GM19397 (cell line): ENCODE results near the gene ZNF425.
"Not testable (repeated sequence)": the region's sequence is repeated elsewhere in the genome, so short reads cannot be mapped to it uniquely, and the experiment has no call there.

Experiments used
- ATAC-seq: cut with Tn5 transposase; IDR thresholded peaks from one replicate; pipeline ENCODE4 v1.9.1; 2021; ENCODE audit warnings: mild to moderate bottlenecking, moderate library complexity; ENCODE audit not compliant: unreplicated experiment

ZNF425 gene

GRCh38 chr7:149125863-149126661 is at the start of gene ZNF425:
TSS of gene ZNF425 (minus strand) at chr7:149126324. CDS start at chr7:149126213, 111 bp downstream.
- peak; percentile 82 for ATAC-seq

DNA sequence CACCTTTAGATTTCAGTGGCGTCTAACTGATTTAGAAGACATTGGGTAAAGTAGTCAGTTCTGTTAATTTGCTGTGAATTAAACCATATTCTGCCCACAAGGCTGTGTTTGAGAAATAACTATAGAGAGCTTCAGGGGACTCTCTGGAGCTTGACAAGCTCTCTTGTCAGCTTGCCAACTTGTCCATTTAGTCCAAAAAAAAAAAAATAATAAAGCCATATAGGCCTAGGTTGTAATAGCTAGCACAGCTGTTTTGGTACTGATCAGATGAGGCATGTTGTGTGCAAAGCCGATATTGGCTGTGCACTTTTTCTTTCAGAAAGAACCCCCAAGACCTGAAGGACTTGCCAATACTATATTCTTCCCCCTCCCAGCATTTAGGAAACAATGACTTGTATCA is 49.0 kb upstream of the ZNF425 start:
- ATAC-seq: no peak

- ATAC-seq: no peak
Measured at GRCh38 chr7:149172534-149172920, 46.4 kb upstream of the ZNF425 start.

DNA sequence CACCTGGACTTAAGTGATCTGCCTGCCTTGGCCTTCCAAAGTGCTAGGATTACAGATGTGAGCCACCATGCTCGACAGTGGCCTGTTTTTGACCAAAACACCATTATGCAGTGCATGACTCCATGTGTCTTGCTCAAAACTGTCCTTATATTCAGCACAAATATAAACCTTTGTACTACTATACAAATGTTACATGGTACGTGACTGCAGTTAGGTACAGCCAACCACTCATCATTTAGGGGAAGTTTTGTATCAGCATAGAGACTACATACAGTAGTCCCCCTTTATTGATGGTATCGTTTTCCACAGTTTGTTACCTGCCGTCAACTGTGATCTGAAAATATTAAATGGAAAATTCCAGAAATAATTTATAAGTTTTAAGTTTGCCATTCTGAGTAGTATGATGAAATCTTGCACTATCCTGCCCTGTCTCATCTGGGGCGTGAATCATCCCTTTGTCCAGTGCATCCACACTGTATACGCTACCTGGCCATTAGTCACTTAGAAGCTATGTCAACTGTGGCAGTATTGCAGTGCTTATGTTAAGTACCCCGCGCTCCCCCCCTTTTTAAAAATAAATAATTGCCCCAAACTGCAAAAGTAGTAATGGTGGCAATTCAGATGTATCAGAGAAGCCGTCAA is 45.9 kb upstream of the ZNF425 start:
- no peak for ATAC-seq

DNA sequence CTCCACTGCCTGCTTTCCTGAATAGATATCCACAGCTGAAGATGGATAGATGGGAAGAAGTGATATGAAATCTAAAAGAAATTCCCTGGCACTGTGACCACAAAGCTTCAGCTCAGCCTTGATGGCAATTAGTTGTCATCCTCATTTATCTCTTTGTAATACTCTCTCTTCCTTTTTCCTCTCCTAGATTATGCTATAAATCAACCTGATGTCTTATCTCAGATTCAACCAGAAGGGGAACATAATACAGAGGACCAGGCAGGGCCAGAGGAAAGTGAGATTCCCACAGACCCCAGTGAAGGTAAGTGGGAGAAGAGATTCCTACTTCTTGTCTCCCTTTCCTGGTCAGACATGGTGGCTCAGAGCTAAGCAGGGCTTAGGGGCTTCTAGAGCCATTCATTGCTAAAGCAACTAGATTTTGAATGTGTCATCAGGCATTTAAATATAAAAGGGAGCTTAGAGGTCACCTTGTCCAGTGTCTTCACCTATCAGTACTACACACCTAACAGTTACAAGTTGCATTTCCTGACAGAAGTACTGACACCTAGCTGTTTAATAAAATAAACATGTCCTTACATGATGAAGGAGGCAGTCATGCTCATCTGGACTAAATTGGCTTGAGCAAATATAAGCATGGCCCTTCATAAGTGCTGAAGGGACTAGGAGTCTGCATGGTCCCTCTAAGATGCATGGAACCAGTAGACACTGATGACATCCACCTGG is 40.7 kb upstream of the ZNF425 start:
- no peak for ATAC-seq

DNA sequence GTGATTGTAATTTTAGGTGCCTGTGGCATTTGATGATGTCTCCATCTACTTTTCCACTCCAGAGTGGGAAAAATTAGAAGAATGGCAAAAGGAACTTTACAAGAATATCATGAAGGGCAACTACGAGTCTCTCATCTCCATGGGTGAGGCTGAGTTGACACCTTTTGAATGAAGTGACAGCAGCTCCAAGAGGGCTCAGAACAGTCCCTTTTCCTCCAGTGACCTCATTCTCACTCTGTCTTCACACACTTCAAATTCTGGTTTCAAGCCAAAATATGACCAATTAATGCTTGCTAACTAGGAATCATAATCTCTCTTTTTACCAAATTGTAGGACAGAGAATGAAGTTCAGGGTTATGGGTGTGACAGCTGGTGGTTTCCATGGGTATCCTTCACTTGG is 40.0 kb upstream of the ZNF425 start:
- no peak for ATAC-seq

DNA sequence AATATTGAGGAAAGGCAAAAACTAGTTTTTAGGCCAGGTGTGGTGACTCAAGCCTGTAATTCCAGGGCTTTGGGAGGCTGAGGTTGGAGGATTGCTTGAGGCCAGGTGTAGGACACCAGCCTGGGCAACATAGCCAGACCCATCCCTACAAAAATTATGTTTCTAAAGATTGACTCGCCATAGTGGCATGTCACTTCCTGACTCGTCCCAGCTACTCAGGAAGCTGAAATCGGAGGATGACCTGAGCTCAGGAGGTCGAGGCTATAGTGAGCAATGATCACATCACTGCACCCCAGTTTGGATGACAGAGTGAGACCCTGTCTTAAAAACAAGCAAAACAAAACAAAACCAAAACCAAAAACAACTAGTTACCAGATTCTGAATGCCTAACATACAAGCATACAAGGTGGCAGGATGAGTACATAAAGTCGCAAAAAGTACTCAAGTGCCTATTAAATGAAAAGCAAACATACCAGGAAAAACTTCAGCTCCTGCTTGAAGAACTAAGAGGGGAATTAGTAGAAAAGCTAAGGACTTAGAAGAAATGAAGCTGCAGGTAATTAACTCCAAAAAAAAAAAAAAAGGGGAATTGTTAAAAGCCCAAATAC is 35.2 kb upstream of the ZNF425 start:
- no peak for ATAC-seq

GRCh38 chr7:149156898-149157297 is 30.8 kb upstream of the ZNF425 start:
- ATAC-seq: no peak

GRCh38 chr7:149154056-149154455 is 27.9 kb upstream of the ZNF425 start:
- ATAC-seq: no peak

DNA sequence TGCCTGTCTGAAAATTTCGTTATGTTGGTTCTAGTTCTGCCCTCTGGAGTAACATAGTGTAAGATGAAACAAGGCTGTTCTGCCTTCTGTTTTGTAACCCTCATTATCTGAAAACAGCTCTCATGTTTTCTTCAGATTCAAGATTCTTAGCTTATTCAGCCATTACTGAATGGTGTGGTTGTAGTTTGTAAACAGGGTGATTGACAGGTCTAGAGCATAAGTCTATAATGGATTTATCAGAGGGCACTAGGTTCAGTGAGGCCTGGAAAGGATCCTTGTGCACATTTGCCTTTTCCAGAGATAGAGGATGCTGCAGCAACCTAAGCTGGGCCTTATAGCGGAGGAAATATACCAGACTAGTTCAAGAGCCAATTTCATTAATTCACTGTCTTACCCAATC is 27.2 kb upstream of the ZNF425 start:
- no peak for ATAC-seq

DNA sequence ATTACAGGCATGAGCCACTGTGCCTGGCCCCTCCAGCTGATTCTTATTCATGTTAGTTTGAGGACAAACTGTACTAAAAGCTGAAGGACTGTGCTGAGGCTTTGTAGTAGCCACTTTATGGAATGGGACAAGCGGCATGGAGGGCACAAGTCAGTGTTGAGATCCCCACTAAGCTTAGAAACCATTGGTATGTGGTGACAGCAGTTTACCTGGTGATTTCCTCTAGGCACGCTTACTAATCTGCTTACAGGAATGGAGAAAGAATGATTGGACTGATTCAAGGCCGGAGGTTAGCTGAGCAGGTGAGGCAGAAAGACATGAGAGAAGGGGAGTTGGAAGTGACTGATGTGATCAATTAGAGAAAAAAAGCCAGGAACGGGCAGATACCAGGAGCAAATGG is 24.9 kb upstream of the ZNF425 start:
- no peak for ATAC-seq

DNA sequence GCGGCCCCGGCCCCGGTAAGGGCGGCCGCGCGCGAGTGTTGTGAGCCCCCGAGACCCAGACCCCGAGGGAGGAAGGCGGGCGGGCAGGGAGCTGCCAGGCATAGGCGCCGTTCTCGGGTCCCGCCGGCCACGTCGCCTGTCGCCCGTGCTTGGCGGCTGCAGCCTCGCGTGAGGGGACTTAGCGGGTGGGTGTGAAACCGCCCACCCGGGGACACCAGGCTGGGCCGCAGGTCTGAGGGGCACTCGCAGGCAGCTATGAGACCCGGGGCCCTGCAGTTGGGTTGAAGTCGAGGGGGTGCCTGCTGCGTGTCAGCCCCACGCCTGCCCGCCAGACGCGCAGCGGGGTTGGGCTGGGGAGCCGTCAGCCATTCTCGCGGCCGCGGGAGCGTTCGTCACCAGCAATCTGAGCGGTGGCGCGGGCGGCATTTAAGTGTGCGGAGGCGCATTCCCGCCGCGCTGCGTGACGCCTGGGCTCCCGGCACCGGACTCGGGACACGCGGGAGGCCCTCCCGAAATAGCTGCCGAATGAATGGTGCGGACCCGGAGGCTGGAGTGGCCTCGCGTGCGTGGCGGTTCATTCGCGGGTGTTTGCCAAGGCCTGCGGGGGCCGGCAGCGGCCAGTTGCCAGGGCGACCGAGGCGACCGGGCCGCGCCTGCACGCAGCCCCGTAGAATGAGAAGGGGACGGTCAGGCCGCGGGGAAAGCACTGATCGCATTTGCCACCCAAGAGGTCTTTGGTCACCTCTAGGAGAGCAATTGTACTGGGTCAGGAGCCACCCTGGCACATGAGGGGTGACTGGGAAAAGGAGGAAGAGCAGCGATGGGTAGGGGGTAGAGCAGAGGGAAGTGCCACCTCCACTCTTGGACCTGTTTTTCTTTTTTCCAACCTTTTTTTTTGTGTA is 21.9 kb upstream of the ZNF425 start:
- peak; percentile 44 for ATAC-seq

DNA sequence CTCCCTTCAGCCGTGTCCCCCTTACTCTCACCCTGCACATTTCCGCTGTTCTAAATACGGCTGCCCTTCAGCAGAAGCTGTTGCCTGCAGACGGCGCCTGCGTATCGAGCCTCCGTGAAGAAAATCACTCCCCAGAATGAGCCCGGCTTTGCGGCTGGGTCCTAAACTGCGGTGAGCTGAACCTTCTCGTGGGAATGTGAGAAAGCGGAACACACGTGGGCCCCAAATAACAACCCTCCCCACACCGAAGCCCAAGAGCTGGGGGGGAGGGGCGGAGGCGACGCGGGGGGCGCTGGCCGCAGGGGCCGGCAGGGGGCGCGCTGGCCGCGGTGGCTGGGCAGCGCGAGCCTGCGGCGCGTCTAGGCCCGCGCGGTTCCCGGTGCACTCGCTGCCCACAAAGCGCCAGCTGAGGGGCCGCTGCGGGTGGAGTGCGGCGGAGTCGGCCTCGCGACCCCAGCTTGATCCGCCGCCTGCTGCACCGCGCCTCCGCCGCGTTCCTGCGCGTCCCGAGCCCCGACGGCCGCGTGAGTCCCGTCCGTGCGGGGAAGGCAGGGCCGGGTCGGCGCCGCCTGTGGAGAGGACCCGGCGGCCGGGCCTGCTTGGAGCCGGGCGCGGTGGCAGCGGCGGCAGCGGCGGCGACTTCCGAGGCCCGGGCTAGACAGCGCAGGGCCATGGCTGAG is 21.1 kb upstream of the ZNF425 start, which contains the start of gene ZNF398:
TSS of gene ZNF398 (plus strand) at position 382 of the 680 bp plus-strand sequence. CDS start at position 672, 290 bp downstream.
- peak; percentile 79 for ATAC-seq

DNA sequence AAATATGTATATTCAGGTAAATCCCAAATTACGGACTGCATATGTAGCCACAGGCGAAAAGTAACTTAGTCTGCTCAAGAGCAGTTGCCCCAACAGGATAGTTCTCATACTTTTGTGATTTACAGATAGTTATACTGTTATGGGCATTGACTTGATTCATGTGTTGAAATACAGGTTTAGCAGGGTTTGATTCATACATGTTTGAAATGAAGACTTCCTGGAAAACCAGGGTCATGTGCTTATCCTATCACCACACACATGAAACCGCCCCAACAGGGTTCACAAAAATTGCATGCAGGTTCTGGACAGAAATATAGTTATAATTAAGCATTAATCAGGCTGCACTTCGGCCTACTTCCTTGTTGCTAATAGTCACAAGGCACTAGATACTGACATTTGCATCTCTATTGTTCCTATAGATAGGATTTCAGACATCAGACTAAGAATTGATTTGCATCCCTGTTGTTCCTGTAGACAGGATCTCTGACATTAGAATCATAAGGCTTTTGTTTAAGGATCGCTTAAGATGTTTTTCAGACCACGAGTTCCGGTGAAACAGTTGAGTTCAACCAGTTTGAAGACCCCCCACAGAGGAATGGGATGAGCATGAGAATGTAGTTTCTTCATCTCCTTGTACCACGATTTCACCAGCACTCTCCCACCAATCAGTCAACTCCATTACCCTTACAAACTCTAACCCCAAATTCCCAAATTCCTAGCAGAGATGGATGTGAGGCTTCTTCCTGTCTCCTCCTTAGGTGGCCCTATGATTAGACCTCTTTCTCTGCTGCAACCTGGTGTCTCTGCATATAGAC is 19.1 kb upstream of the ZNF425 start:
- ATAC-seq: no peak

DNA sequence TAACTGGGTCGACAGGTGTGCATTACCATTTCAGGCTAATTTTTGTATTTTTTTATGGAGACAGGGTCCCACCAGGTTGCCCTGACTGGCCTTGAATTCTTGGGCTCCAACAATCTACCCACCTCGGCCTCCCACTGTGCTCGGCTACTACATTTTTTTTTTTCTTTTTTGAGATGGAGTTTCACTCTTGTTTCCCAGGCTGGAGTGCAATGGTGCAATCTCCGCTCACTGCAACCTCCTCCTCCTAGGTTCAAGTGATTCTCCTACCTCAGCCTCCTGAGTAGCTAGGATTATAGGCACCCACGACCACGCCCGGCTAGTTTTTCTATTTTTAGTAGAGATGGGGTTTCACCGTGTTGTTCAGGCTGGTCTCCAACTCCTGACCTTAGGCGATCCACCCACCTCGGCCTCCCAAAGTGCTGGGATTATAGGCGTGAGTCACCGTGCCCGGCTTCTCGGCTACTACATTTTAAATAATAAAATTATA is 18.4 kb upstream of the ZNF425 start:
- not testable (repeated sequence) for ATAC-seq

DNA sequence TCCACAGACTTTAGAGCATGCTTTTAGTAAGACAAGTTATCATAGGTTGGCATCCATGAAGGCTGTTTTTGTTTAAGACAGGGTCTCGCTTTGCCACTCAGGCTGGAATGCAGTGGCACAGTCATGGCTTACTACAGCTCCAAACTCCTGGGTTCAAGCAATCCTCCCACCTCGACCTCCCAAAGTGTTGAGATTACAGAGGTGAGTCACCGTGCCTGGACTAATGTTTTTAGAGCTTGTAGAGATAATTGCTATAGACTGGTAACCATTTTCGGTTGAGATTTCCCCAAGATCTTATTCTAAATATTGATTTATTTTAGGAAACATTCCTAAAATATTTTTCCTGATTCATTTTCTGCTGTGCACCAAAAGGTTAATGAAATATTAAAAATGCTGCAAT is 15.8 kb upstream of the ZNF425 start:
- ATAC-seq: no peak

DNA sequence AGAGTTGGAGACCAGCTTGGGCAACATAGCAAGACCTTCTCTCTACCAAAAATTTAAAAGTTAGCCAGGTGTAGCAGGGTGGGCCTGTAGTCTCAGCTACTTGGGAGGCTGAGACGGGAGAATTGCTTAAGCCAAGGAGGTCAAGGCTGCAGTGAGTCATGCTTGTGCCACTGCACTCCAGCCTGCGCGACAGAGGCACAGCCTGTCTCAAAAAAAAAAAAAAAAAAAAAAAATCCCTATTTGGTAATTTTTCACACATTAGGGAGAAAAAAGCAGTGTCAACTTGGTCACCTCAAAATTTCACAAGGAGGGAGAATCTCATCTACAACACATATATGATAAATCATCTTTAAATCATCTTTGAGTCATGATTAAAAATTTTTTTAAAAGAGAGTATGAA is 14.7 kb upstream of the ZNF425 start:
- no peak for ATAC-seq

DNA sequence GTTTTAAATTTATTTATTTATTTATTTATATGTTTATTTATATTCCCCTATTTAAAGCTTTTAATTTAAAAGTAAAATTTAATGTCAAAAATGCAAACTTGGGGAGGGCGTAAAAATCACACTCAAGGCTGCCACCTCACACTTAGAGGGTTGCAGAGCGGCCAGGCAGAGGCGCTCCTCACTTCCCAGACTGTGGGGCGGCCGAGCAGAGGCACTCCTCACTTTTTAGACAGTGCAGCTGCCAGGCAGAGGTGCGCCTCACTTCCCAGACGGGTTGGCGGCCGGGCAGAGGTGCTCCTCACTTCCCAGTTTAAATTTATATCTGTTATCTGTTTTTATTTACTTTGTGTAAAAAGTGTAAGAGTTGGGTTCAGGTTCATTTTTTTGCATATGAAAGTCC is 10.0 kb upstream of the ZNF425 start:
- ATAC-seq: no peak
